HS-27A (cell line): ENCODE results near the gene NID1.
"Not testable (repeated sequence)": the region's sequence is repeated elsewhere in the genome, so short reads cannot be mapped to it uniquely, and the experiment has no call there.

ENCODE experiments used
- DNase-seq: peaks from one replicate; pipeline ENCODE4 v3.0.0-alpha.2; 2012; ENCODE audit warnings: low read depth, missing footprints

The NID1 gene

DNA sequence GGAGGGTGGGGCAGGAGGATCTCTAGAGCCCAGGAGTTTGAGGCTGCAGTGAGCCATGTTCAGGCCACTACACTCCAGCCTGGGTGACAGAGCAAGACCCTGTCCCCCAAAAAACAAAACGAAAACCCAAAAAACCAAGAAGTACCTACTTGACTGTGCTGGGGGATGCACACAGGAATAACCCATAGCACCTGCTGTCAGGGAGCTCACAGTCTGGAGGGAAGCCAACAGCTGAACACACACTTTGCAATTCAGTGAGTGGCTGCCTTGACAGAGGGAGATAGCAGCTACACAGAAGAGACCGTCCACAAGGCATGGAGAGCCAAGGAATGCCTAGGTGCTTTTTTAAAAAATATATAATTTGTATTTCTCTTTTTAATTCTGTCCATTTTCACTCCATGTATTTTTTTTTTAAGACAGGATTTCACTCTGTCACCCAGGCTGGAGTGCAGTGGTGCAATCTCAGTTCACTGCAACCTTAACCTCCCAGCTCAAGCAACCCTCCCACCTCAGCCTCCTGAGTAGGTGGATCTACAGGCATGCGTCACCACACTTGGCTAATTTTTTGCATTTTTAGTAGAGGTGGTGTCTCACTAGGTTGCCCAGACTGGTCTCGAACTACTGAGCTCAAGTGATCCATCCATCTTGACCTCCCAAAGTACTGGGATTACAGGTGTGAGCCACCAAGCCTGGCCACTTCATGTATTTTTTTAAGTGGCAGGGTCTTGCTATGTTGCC, 68.7 kb downstream of the NID1 start:
- no peak for DNase-seq

DNA sequence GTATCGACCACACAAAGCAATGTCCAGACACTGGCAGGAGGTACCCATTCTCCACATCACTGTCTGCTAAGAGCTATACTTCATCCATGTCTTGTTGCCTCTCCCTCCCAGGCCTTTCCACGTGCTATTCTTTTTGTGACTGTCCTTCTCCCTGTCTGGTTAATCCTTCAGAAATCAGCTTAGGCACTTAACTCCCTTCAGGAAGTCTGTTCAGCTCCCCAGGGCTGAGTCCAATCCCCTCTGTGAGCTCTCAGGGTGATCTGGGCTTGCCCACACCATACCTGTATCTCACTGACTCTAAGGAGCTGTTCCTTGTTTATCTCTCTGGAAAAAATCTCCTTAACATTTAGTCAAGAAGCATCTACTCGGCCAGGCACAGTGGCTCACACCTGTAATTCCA, 69.4 kb downstream of the NID1 start:
- DNase-seq: no peak

DNA sequence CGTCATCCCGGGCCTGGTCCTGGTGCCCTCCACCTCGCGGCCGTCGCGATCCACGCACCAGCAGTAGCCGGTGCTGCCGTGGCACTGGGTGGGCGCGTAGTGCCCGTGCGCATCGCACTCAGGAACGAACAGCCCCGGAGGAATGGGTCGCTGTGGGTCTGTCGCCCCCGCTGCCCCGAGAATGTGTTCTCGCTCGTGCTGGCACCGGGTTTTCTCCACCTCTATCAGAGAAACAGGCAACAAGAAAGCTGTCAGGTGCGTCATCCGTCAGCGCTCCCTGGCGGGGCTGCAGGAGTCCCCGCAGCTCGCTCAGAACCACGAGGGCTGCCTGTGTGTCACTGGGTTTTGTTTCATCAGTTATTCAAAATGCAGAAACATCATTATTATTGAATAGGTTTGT, 71.2 kb downstream of the NID1 start:
- DNase-seq: no peak

DNA sequence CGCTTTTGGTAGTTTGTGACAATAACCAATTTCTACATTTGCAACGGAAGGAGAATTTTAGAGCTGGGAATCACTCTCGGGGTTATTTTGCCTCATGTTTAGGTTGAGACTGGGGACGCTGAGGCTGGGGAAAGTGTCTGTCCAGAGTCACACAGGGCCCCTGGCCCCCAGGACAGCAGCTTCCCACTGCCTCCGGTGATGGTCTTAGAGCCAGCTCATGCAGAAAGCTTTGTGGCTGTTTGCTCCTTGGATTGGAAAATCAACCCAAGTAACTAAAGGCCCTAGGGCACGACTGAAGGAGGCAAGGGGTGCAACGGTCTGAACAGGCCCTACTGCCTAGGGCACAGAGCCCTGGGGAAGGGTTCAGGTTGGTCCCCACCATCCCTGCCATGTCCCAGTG, 72.0 kb downstream of the NID1 start:
- DNase-seq: no peak

DNA sequence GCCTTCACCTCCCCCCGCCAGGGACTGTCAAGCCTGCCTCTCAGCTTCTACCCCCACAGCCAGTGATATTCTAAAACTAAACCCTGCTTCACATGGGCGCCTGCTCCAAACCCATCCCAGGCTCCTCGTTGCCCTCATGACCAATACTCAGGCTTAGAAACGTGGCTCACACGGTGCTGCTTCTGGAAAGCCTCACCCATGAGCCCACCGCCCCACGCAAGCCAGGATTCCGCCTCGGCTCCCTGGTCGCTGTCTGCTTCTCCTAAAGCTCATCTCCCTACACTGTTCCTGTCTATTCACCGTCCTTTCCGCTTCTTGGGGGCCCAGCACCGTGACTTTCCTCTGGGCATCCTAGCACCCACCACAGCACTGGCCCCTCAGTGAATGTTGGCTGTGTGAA, 72.5 kb downstream of the NID1 start:
- no peak for DNase-seq

DNA sequence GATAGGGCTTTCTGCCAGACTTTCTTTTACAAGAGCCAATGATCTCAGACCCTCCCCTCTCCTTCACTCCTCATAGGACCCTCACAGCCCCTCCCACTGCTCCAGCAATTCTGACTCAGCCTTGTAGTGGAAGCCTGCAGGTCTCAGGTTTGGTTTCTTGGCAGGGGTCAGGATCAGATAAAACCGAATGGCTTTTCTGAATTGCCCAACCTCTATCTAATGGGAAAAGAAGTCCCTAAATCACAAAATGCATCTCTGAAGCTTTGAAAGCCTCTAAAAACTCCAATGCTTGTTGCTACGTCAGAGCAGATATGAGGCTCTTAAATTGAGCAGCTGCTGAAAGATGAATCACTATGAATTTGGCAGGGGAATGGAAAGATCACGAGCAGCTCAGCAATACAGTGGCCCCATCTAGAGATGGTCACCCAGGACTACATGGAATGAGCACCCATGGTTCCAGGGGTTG, 74.5 kb downstream of the NID1 start:
- DNase-seq: no peak

DNA sequence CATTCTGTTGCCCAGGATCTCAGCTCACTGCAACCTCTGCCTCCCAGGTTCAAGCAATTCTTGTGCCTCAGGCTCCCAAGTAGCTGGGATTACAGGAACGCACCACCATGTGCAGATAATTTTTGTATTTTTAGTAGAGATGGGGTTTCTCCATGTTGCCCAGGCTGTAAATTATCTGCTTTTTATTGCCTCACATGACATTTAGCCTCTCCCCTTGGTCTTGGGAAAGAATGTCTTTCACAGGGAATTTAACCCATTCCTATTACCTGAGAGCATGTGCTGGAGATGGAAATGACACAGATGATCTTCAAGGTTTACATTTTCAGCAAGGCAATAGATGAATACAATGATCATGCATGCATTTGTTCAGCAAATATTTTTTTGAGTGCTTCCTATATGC, 75.8 kb downstream of the NID1 start:
- no peak for DNase-seq

DNA sequence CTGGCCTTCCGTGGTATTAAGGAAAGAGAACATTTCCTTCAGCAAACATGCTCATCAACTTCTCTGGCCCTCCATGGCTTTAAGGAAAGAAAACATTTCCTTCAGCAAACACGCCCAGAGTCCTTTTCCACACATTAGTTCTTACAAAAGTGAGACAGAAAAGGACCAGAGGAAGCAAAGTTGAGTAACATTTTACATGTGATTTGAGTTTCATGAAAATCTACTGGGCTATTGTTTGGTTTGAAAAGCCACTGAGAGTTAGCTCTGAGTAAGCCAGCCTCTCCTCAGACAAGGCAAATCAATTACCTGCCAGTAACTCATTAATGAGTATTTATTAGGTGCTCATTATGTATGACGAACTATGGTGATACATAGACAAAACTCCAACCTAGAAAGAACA, 78.0 kb downstream of the NID1 start:
- DNase-seq: no peak

DNA sequence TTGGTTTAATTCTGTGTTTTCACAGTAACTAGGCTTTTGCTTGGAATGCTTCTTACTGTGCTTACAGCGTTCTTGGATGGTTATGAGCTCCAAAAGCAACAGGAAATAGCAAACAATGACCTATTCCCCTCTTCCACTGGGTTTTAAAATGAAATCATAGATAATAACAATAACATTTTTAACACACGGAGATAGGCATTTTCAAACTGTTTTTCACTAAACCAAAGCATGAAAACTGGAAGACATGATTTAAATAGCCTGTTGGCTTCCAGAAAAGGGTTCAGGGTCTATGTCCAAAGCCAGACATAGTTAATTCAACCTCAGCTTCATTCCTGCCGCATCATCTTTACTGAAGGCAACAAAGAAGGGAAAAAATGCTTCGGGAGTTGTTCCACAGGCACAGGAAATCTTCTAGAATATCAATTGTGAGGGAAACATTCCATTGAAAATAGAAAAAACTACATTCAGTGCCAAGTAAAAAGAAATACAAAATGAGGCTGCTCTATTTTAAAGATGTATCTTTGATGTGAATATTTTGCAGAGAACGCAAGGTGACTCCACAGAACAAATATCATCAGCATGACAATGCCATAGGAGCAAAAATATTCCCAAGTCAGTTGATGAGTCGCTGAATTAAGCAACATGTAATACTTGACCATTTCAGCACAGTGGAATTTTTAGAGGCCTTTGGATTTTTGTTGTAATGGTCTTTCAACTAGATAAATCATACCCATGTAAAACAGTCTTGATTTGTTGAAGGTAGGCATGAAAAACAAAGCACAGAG, 80.7 kb downstream of the NID1 start:
- DNase-seq: no peak

DNA sequence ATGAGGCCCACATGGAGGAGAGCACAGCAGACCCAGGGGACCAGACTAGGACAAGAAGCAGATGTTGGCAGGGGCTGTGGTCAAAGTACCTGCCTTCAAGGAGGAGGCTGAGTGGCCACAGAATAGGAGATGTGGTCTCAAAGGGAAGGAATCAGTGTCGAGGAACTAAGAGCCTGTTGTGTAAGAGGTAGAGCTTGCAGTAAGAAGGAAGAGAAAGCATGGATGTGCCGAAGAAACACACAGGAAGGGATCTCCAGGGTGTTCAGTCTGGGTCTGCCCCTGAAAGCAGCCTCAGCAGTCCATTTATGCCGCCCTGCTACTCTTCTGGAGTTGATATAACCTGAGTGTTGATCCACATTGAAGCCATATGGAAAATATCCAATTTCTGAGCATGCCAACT, 83.9 kb downstream of the NID1 start:
- no peak for DNase-seq

DNA sequence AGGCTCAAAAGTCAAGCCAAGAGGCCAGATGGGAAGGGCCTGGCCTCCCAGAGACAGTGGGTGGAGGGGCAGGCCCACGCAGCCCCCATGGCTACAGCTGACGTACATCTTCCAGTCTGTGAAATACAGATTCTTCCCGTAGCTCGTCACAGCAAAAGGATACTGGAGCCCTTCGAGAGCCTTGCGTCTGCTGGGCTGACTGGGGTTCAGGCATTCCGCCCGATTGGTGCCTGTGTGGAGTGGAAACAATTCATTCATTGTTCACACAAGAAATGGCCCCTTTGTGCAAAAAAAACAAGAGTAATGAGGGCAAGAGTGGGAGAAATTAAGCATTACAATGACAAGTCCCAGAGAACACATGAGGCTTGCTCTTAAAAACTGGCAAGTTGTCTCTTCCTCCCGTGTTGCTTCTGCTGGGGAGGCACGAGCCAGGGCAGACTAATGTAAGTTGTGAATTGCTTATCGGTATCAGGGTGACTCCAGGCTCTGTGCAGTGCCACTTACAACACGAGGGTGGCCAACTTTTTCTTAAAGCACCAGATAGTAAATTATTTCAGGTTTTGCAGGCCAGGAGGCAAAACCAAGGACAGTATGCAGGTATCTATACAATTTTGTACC, 85.1 kb downstream of the NID1 start:
- no peak for DNase-seq

DNA sequence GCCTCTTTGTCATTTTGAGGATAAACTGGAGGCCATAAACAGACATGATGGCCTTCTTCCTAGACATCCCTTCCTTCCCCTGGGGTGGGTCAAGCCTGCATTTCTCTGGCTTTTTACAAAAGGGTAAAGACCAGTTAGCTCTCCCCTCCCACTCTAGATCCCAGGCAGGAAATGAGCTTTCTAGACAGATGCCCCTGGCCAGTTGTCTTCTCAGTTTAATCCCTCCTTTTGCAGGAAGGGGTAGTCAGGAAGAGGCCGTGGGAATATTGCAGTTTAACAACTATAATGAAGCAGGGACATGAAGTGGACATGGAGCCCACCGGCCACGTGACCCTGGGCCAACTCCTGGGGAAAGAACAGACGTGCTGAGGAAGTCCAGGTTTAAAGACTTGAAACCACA, 85.7 kb downstream of the NID1 start:
- DNase-seq: no peak

DNA sequence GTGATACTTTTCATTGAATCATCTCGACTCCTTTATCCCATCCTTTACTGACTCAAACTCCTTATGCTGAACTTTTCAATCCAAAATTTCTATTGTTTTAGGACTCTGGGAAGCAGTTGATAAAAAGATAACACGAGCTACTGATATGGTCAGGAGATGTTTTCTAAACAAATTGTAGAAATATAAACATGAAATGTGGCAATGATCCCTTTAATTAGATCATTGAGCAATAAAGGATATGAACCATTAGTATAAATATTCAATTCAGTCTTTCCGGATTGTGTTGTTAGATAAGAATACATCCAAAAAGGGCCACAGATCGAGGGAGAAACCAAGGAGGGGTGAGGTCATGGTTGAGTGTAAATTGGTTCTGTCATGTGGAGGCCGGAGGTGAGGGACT, 88.4 kb downstream of the NID1 start:
- DNase-seq: no peak

DNA sequence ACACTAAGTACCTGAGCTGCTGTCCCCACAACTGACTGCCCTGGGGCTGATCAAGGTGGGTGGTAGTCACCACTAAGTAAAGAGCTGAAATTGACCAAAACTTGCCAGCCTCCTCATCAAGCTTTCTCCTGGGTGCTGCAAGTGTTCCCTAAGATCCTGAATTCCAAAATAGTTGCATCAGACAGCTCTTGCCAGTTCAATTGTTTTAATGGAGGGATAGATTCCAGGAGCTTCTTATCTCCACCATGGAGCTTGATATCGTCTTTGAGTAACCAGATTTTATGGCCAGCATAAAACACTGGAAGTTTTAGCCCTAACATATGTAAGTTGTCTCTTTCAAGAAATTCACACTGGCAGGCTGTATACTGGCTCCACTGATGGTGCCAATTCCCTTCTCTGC, 90.3 kb downstream of the NID1 start:
- no peak for DNase-seq

DNA sequence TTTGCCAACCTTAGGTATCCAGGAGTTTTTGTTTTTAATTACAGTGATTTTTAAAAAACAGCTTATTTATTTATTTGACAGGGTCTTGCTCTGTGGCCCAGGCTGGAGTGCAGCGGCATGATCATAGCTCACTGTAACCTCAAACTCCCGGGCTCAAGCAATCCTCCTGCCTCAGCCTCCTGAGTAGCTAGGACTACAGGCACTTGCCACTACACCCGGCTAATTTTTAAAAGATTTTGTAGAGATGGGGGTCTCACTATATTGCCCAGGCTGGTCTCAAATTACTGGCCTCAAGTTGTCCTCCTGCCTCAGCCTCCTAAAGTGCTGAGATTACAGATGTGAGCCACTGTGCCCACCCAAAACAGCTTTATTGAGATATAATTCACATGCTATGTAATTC, 92.2 kb downstream of the NID1 start:
- DNase-seq: not testable (repeated sequence)

DNA sequence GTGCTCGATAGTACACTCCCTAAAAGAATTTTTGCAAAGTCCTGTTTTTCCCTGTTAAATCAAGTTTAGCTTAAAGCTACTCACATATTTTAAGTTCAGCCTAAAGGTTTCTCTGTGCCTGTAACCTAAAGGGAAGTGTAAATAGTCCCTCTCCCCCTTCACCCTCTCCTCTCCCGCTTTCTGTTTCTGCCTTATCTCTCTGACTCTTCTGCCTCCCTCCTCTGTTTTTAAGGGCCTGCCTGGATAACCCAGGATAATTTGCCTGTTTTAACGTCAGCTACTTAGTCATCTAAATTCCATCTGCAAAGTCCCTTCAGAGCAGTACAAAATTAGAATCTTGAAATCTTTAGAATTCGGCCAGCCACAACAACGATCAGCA, 92.6 kb downstream of the NID1 start:
- DNase-seq: no peak

DNA sequence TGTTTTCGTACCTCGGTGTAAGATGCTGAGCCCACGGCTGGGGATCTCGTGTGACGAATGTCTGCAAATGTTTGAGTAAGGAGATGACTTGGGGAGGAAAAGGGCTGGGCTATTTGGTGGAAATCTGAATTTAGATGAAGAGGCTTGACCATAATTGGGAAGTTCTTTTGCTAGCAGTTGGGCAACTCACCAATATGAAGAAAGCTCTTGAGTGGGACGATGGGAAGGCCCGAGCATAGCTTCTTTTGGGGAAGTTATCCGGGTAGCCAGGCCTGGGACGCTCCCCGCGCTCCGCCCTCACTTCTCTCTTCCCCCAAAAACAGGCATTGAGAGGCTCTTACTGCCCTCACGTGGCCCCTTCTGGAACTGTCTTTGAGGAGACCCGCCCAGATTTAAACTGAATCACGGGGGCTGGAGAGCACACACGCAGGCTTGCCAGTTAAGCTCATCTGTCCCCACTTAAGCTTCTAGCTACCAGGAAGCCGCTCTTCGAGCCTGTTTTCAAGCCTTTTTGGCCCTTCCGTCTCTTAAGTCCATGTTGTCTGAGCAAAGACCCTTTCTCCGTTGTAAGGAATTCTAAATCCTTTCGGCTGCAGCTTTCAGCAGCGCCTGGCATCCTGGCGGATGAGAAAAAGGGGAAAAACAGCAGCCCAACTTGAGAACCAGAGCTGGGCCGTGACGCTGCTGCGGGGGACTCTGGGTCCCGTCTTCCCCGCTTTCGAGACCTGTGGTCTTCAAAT, 93.1 kb downstream of the NID1 start:
- peak; percentile 79 for DNase-seq

DNA sequence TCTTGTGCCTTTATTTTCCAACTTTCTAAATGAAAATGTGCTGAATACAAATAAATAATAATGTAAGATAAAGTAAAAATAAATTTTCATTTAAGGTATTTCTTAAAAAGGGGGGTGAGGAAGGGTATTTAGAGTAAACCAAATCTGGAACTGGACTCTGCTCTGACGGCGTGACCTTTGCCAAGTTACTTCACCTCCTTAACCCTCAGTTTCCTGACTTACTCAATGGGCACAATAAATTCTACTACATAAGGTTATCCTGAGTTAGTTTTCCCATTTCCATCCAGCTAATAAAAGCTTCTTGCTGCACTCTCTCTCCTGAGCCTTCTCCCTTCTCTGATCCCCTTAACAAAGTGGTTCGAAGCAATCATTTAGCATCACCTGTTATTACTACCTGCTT, 93.9 kb downstream of the NID1 start:
- no peak for DNase-seq

DNA sequence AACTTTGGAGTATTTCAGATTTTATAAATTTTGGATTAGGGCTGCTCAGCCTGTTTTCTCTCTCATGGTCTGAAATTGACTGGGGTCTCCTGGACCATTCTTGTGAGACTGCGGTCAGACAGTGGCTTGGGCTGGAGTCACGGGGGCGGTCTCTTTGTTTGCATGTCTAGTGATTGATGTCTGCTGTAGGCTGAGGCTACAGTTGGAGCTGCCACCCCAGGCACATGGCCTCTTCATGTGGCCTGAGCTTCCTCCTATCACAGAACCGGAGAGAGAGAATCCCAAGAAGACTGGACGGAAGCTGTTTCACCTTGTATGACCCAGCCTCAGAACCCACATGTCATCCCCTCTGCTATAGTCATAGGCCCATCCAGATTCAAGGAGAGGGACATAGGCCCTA, 96.1 kb downstream of the NID1 start:
- DNase-seq: no peak

DNA sequence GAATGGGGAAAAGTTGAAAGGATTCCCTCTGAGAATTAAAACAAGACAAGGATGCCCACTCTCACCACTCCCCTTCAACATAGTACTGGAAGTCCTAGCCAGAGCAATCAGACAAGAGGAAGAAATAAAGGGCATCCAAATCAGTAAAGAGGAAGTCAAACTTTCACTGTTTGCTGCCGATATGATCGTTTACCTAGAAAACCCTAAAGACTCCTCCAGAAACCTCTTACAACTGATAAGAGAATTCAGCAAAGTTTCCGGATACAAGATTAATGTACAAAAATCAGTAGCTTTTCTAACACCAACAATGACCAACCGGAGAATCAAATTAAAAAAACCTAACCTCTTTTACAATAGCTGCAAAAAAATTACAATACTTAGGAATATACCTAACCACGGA, 98.8 kb downstream of the NID1 start:
- not testable (repeated sequence) for DNase-seq

DNA sequence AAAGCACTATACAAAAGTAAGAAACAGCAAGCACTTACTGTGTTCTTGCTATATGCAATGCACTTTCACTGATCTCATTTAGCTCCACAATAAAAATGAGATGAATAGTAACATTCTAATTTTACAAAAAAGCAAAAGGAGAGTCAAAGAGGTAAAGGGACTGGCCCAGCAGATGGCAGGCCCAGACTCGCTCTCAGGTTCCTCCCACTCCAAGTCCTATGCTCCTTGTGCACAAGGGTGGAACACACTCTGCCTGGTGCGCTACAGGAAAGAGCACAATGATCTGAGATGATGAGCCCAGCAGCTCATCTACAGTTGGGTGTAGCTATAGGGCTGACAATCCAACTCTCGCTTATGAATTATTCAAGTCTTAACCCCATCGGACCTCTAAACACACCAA, 104.1 kb downstream of the NID1 start:
- DNase-seq: no peak

DNA sequence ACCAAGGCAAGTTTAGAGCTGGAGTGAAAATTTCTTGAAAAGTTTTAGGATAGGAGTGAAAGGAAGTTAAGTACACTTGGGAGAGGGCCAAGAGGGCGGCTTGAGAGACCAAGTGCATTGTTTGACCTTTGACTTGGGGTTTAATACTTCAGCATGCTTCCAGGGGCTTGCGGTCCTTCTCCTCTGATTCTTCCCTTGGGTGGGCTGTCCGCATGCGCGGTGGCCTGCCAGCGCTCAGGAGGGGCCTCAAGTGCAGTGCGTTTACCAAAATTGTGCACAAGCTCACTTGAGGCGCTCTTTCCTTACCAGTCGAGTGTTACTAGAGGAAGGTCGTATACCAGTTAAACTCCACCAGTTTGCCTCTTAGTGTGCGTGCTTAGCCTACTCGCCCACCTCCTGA, 106.9 kb downstream of the NID1 start:
- no peak for DNase-seq

DNA sequence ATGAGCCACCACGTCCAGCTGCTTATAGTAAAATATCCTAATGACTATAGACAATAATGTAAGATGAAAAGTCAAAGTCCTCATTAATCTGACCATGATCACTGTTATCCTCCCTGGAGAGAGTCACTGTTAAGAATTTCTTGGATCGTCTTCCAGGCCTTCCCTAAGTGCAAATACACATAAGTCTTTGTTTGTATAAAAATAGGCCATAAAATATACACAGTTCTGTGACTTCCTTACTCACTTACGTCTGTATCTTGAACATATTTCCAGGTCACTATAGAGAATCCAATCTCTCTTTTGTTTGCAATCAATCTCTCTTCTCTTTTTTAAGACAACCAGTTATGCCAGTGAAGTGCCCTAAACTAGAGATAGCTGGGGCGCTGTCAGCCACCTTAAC, 109.1 kb downstream of the NID1 start:
- no peak for DNase-seq
